GM21786 (cell line): Measurements from ENCODE around the gene ADAMTS15.

ENCODE experiments used
- ATAC-seq: cut with Tn5 transposase; IDR thresholded peaks from one replicate; pipeline ENCODE4 v1.9.1; 2021; ENCODE audit not compliant: unreplicated experiment

Gene ADAMTS15

GRCh38 chr11:130511765-130512164, 63.3 kb downstream of the ADAMTS15 start:
- ATAC-seq = no peak

DNA sequence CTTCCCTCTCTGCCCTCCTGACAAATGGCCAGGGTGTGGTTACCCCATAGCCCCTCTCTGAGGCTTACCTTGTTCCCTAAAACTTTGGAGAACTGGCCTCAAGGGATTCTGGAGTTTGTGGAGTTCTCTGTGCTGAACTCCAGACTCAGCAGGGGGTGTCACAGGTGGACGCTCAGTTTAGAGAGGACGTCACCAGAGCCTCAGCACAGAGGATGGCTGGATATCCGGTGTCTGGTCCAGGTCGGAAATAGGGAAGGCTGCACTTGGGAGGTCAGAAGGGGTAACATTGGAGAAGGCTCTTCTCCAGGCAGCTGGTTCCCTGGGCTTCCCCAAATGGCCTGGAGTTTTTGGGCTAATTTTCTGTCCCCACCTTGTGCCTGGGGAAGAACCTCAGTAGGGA, 64.2 kb downstream of the ADAMTS15 start:
- ATAC-seq = no peak

DNA sequence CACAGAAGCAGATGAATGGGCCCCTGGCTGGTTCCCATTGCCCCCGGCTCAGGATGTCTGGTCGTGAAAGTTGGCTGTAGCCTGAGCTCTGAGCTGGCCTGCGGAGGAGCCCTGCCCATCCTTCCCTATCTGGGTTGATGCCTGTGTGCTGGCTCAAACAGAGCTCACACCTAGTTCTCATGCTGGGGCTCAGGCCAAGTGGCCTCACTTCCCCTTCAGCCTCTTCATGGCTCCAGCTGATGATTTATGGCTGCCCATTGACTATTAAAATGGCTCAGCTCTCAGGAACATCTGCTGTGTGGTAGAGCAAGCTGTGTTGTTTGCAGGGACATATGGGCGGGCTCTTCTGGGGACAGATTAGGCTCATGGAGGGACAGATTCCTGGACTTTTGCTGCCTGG, 64.7 kb downstream of the ADAMTS15 start:
- ATAC-seq = no peak

- ATAC-seq = no peak
Observed at GRCh38 chr11:130514316-130514715, 65.9 kb downstream of the ADAMTS15 start.

DNA sequence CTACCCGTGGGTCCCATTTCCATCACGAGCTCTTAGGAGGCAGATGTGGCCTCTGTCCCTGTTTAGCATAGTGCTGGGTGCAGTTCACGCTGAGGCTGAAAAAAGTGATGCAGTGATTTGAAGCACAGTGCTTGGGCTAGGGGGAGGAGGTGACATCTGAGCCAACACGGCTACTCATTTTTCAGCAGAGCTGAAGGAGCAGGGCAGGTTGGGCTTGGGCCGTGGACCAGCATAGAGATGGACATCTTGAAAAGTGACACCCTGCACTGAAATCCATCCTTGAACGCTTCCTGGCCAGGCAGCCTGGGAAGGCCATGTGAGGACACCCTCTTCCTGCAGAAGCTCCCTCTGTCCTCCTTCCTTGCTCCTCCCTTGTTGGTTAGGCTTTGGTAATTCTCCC, 66.4 kb downstream of the ADAMTS15 start:
- no peak for ATAC-seq

DNA sequence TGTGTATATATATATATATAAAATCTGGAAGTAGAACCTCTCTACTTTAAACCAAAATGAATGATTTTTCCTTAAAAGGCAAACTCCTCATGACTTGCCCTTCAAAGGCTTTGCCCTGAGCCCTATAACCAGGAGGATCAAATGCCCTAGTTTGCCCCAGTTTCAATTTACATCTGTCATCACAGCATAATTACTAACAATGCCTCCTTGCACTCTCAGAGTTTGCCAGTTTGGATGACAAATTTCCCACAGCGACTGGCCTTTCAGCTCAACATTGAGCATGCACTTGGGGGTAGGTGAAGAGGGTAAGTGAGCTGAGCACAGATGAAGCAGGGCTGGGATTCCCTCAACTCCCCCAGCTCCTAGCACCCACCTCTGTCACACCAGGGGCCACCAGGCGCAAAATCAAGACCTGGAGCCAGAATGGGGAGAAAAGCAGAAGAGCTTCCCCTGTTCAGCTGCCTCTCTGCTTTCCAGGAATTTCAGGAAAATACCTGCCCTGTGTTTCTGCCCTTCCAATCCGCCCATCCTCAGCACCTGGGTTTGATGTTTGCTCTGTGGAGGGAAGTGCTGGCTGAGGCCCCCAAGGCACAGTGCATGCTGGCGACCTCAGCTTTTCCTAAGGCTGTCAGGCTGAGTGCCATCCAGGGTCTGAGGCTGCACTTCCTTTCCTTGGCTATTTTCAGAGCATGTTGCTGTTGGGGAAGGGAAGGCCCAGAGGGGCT, 67.5 kb downstream of the ADAMTS15 start:
- ATAC-seq = no peak

- ATAC-seq = no peak
Observed at GRCh38 chr11:130516554-130517505, 68.4 kb downstream of the ADAMTS15 start.

DNA sequence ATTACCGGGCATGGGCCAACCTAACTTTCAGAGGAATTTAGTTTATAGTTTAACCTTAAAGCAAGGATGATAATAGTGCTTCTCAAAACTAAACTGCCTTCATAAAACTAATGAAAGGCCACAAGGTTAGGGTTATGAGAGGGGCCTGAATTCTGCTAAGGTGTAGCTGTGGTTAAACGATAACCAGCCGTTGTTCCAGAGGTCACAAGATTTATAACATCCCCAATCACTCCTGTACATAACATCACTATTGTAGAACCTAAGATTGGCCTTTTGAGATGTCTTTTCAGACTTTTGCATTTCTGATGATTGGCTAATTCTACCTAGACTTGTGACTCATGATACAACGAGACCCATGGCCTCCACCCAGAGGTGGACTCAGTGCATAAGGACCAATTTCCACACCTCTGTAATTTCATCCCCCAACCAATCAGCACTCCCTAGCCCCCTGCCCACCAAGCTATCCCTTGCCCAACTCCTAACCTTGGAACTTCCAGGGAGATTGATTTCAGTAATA, 69.8 kb downstream of the ADAMTS15 start:
- no peak for ATAC-seq

DNA sequence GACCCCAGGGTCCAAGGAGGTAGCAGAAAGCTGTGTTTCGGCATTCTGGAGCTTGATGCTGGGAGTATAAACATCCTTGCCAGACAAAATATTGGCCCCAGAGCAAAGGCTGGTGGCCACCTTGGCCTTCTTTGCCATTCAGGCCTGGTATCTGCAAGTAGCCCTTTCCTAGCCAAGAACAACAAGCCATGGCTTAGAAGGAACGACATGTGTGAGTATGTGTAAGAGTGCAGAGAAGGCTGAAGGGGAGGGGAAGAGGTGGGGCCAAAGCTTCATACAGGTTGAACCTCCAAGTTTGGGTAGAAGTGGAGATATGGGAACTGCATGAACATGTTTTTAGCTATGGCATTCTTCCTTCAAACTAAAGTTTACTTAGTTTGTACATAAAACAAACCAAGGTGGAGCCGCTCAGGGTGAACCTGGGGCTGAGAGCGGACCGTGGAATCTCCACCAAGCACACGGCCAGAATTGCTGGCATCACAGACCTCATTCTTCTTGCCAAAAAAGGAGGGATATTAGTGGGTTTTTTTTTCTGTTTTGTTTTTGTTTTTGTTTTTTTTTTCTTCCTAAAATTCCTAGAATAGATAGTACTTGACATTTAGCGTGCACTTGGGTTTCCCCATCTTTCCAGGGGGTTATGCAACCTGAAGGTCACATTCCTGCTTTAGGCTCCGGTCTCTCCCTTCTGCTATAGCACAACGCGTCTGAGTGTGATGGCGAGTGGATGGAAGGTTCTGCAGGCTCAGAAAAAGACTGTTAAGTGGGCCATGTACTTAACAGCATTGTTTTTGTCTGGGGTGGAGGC, 70.9 kb downstream of the ADAMTS15 start:
- ATAC-seq = no peak

DNA sequence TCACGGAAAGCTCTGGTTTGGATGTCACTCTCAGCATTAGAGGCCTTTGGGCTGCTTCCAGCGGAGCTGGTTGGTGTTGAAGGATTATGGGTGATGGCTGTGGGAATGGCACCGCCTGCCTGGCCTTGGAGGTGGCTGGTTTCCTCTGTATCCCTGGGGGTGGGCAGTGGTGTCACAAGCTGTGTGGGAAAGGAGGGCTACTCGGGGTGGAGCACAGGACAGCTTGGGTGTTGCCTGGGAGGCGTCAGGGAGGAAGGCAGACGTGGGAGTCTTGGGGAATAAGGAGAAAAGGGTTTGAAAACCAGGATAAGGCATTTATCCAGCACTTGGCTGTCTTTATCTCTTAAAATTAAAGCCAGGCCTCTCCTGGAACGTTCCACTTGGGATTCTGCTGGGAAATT, 71.8 kb downstream of the ADAMTS15 start:
- no peak for ATAC-seq

DNA sequence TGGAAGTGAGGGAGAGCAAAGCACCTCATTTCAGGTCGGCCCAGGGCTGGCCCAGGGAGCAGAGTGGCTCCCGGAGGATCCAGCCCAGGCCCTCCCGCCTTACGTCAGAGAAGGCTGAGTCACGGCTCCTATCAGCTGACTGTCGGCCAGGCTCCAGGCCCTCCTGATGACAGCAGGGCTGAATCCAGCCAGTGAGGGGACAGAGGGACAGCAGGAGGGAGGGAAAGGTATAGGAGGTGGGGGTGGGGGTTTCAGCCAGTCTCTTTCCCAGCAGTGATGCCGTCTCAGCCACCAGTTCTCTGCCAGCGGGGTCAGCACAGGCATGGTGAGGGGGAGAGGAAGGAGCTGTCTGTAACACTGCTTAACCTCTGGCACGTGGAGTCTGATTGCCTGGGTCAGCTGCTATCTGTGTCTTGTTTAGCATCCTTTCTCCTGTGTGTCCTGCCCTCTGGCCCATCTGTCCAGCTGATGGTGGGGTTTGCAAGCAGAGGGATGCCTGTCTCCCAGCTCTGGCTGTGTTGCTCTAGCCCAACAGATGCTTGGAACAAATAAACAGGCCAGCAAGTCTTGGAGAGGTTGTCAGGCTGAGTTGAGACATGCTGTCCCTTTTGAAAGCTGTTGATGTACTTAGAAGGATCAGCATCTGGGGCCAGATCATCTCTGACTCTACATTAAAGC, 74.0 kb downstream of the ADAMTS15 start:
- ATAC-seq = no peak

DNA sequence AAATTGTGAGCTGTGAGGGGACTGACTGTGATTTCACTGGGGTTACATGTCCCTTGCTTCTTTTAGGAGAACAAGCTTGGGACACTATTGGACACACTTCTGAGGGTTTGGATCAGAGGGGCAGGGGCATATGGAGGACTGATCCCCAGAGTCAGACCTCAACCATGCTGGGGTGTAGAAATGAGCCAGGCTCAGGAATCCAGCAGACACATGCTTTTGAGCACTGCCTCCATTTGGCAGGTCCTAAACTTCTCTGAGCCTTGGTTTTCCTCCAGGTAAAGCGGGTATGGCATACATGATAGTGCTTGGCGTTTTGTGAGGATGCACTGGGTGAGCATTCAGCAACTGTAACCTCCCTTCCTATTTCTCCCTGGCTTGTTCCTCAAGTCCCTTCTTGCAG, 74.7 kb downstream of the ADAMTS15 start:
- ATAC-seq = no peak

GRCh38 chr11:130523609-130524008, 75.2 kb downstream of the ADAMTS15 start:
- ATAC-seq = no peak

DNA sequence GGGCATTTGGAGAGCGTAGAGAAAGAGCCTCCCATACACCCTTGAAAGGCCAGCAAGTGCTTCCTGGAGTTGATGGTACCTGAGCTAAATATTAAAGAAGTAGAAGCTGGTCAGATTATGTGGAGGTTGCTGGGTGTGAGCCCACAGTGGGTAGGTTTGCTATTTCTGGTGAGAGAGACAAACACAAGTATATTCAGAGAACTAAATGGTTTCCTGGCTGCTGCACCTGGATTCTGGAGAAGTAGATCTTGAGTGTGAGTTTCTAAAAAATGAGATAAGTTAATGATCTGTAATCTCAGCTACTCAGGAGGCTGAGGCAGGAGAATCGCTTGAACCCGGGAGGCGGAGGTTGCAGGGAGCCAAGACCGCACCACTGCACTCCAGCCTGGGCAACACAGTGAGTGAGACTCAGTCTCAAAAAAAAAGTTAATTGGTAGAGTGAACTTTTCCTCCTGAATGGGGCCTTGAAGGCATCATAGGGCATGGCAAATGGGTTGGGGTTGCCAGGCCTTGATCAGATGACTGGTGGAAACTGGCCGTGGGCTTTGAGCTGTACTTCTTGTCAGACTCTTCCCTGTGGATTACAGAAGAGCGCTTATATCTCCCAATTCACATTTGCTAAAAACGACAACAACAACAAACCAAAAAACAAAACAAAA, 75.8 kb downstream of the ADAMTS15 start:
- no peak for ATAC-seq

DNA sequence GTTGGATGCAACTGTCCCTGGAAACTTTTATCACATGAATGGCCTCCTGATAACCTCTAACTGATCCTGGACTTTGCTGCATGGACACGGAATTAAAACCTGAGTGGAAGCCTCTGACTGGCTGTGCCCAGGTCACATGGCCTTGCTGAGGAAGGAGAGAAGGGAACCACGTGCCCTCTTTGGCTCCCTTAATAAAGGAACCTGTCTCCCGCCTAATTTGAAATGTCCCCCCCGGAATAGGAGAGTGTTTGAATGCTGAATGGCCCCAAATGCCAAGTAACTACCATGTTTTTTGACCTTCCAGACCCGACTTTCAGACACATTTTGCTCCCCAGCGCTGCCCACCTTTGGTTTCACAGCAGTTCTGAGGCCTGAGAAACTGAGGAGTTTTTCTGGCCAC, 76.9 kb downstream of the ADAMTS15 start:
- ATAC-seq = no peak
